MM.1S (cell line): ENCODE measurements around the gene RPS16.

Experiments
- CTCF ChIP-seq: fragments of 300-600 bp; sonication (generic); IDR thresholded peaks from 2 replicates; pipeline ENCODE4 v1.5.1; 2016; ENCODE audit warnings: antibody characterized with exemption, low read length, mixed read lengths
- EZH2phosphoT487 ChIP-seq: fragments of 300-600 bp; sonication (generic); IDR thresholded peaks from 2 replicates; pipeline ENCODE4 v1.6.1; 2018; ENCODE audit warnings: antibody characterized with exemption, low read length

- TF ChIP-seq CTCF (no peak), EZH2phosphoT487 (no peak)
Observed at GRCh38 chr19:39470724-39471339, 35.1 kb upstream of the RPS16 start.
